ENCODE results near the gene TREH. TPM values are rescaled to one million over a fixed set of nuclear protein-coding genes. Genes with fewer than 3 reads are reported as not detected.

The TREH gene
- total RNA-seq, 1 experiment from 2014 or later = not detected

DNA sequence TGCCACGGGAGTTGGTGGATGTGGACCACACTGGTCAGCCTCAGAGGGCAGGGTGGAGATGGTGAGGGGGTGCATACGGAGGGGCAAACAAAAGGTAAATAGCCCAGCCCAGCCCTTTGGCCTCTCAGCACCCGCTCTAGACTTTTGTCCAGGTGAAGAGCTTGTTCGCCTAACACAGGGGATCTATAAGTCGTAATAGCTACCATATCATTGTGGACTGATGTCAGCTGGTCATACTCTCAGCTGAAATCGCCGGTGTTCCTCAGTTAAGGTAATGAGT is 27.0 kb upstream of the TREH start:
- no peak overlapping the region for H3K27ac ChIP-seq (ENCODE audit: low read depth, low read length, poor library complexity, severe bottlenecking)
- H3K4me3 ChIP-seq (ENCODE audit: low read depth, low read length, poor library complexity, severe bottlenecking) = no peak overlapping the region
- H3K36me3 ChIP-seq (ENCODE audit: insufficient read depth, low read length, poor library complexity, severe bottlenecking) = no peaks in the 10 kb centered on the region
- DNase-seq (ENCODE audit: low spot score) = no peak
- BruUV-seq (replicated peaks) = no TSS peak
- no peaks in the 10 kb centered on the region for H3K27me3 ChIP-seq (replicated peaks; ENCODE audit: insufficient read depth, low read depth, low read length, poor library complexity)
- intact Hi-C loops (cut with micrococcal nuclease; ENCODE audit: unreplicated experiment) = no loop called here
- ChIA-PET POLR2A (ENCODE audit: low non-redundant PET) (no interaction called here), CTCF (no interaction called here)
- H3K9me3 ChIP-seq (ENCODE audit: low read depth, low read length, poor library complexity, severe bottlenecking) = no peaks in the 10 kb centered on the region
- peaks cover 10% of the 10 kb centered on the region for H3K4me1 ChIP-seq (ENCODE audit: insufficient read depth, low read length, poor library complexity, severe bottlenecking)
- no peak for TF ChIP-seq EZH2 (IDR thresholded peaks at IDR 0.05; ENCODE audit: borderline replicate concordance, low read depth, low read length, poor library complexity, severe bottlenecking)
- TF ChIP-seq CTCF (conservative IDR thresholded peaks at IDR 0.05; ENCODE audit: low read depth, low read length) = no peak

GRCh38 chr11:118705791-118706545 is 26.5 kb upstream of the TREH start:
- Histone ChIP-seq H3K27ac (ENCODE audit: low read depth, low read length, poor library complexity, severe bottlenecking) (no peak overlapping the region), H3K36me3 (ENCODE audit: insufficient read depth, low read length, poor library complexity, severe bottlenecking) (no peaks in the 10 kb centered on the region), H3K27me3 (replicated peaks; ENCODE audit: insufficient read depth, low read depth, low read length, poor library complexity) (no peaks in the 10 kb centered on the region), H3K4me3 (ENCODE audit: low read depth, low read length, poor library complexity, severe bottlenecking) (no peak overlapping the region), H3K4me1 (ENCODE audit: insufficient read depth, low read length, poor library complexity, severe bottlenecking) (peaks cover 10% of the 10 kb centered on the region), H3K9me3 (ENCODE audit: low read depth, low read length, poor library complexity, severe bottlenecking) (no peaks in the 10 kb centered on the region)
- BruUV-seq (replicated peaks) = no TSS peak
- ChIA-PET POLR2A (ENCODE audit: low non-redundant PET) (no interaction called here), CTCF (no interaction called here)
- DNase-seq (ENCODE audit: low spot score) = no peak
- intact Hi-C loops (cut with micrococcal nuclease; ENCODE audit: unreplicated experiment) = no loop called here
- TF ChIP-seq CTCF (conservative IDR thresholded peaks at IDR 0.05; ENCODE audit: low read depth, low read length) = no peak
- TF ChIP-seq EZH2 (IDR thresholded peaks at IDR 0.05; ENCODE audit: borderline replicate concordance, low read depth, low read length, poor library complexity, severe bottlenecking) = no peak

DNA sequence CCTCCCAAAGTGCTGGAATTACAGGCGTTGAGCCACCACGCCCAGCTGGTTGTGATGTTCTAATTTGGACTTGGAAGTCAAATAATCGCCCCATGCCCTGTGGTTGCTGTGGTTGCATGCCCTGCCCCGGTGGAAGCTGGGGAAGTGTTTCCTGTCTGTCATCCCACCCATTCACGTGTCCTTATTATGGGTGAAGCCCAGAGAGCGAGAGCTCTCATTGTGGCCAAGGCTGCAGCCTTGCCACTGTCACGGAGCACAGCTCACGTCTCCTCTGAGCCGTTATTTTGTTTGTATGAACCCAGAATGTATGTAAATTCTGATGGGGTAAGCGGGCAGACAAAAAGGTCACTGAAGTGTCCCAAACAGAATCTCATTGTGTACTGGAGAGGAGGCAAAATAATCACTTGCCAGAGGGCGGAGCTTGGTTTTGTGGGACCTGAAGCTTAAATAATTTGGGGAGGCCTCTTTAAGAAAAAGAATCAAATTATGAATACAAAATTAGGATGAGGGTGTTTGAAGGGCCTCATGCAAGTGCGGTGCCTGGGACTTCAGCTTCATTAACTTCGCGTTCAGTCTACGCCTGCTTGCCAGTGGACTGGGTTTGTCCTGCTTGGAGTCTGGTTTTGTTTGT is 25.8 kb upstream of the TREH start:
- POLR2A ChIA-PET (ENCODE audit: low non-redundant PET) = interaction anchor here (0.6 kb wide), 1 partner anchor 30 kb away, joined by 13 read pairs; no protein-coding TSS in a partner anchor
- DNase-seq (ENCODE audit: low spot score) = no peak
- Histone ChIP-seq H3K9me3 (ENCODE audit: low read depth, low read length, poor library complexity, severe bottlenecking) (no peaks in the 10 kb centered on the region), H3K4me1 (ENCODE audit: insufficient read depth, low read length, poor library complexity, severe bottlenecking) (peaks cover 10% of the 10 kb centered on the region), H3K4me3 (ENCODE audit: low read depth, low read length, poor library complexity, severe bottlenecking) (no peak overlapping the region), H3K27me3 (replicated peaks; ENCODE audit: insufficient read depth, low read depth, low read length, poor library complexity) (no peaks in the 10 kb centered on the region), H3K27ac (ENCODE audit: low read depth, low read length, poor library complexity, severe bottlenecking) (no peak overlapping the region), H3K36me3 (ENCODE audit: insufficient read depth, low read length, poor library complexity, severe bottlenecking) (no peaks in the 10 kb centered on the region)
- BruUV-seq (replicated peaks) = no TSS peak
- CTCF ChIA-PET = no interaction called here
- no peak for TF ChIP-seq CTCF (conservative IDR thresholded peaks at IDR 0.05; ENCODE audit: low read depth, low read length)
- no peak for TF ChIP-seq EZH2 (IDR thresholded peaks at IDR 0.05; ENCODE audit: borderline replicate concordance, low read depth, low read length, poor library complexity, severe bottlenecking)
- intact Hi-C loops (cut with micrococcal nuclease; ENCODE audit: unreplicated experiment) = no loop called here

All from A673 (cell line).